HG03196 (cell line): ENCODE data around the gene PIH1D2.
A peak's percentile ranks its signal among the peaks of the same experiment; 100 is the strongest.
"Not testable (repeated sequence)": the region's sequence is repeated elsewhere in the genome, so short reads cannot be mapped to it uniquely, and the experiment has no call there.

Source experiments
- ATAC-seq: cut with Tn5 transposase; IDR thresholded peaks from one replicate; pipeline ENCODE4 v1.9.1; 2021; ENCODE audit not compliant: unreplicated experiment

Gene PIH1D2

DNA sequence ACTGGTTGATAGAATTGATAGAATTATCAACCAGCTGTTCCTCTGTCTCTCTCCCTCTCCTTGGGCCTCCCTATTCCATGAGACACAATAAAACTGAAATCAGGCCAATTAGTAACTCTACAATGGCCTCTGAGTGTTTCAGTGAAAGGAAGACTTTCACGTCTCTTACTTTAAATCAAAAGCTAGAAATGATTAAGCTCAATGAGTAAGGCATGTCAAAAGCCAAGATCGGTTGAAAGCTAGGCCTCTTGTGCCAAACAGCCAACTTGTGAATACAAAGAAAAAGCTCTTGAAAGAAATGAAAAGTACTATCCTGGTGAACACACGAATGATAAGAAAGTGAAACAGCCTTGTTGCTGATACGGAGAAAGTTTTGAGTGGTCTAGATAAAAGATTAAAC lies 16.6 kb downstream of the PIH1D2 start:
- no peak for ATAC-seq

GRCh38 chr11:112051768-112052167 lies 22.0 kb downstream of the PIH1D2 start:
- ATAC-seq = no peak

- ATAC-seq = peak; percentile 57
These were observed 23.1 kb downstream of the PIH1D2 start for GRCh38 chr11:112050721-112051120.

DNA sequence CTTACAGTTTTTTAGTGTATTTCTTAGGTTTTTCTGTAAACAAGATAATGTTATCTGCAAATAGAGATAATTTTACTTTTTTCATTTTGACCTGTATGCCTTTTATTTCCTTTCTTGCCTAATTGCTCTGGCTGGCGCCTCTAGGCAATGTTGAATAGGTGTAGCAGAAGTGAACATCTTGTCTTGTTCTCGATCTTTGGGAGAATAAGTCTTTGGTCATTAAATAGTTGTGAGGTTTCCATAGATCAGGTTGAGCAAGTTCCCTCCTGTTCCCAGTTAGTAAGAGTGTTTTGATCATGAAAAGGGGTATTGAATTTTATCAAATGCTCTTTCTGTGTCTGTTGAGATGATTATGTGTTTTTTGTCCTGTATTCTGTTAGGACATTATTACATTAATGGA lies 24.0 kb downstream of the PIH1D2 start:
- no peak for ATAC-seq

DNA sequence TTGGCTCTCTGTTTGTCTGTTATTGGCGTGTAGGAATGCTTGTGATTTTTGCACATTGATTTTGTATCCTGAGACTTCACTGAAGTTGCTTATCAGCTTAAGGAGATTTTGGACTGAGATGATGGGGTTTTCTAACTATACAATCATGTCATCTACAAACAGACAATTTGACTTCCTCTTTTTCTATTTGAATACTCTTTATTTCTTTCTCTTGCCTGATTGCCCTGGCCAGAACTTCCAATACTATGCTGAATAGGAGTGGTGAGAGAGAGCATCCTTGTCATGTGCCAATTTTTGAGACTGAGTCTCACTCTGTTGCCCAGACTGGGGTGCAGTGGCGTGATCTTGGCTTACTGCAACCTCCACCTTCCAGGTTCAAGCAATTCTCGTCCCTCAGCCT lies 25.6 kb downstream of the PIH1D2 start:
- ATAC-seq = not testable (repeated sequence)

DNA sequence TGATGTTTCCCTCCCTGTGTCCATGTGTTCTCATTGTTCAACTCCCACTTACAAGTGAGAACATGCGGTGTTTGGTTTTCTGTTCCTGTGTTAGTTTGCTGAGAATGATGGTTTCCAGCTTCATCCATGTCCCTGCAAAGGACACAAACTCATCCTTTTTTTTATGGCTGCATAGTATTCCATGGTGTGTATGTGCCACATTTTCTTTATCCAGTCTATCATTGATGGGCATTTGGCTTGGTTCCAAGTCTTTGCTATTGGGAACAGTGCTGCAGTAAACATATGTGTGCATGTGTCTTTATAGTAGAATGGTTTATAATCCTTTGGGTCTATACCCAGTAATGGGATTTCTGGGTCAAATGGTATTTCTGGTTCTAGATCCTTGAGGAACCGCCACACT lies 27.2 kb downstream of the PIH1D2 start:
- not testable (repeated sequence) for ATAC-seq

GRCh38 chr11:112044961-112045360 lies 28.9 kb downstream of the PIH1D2 start:
- no peak for ATAC-seq

DNA sequence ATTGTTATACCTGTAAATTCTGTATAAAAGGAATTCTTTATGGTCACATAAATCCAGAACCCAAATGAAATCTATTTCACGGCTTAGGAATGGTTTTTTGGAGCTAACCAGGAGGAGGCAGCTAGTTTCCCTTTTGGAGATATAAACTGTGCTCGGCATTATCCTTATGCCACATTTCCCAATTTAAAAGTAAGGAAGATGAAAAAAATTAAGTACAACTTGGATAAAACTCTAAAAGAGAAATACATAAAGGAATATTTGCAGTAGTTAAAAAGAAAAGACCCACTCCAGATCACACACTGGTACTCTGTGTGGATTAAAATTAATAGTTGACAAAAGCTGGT lies 30.9 kb downstream of the PIH1D2 start:
- ATAC-seq = no peak

DNA sequence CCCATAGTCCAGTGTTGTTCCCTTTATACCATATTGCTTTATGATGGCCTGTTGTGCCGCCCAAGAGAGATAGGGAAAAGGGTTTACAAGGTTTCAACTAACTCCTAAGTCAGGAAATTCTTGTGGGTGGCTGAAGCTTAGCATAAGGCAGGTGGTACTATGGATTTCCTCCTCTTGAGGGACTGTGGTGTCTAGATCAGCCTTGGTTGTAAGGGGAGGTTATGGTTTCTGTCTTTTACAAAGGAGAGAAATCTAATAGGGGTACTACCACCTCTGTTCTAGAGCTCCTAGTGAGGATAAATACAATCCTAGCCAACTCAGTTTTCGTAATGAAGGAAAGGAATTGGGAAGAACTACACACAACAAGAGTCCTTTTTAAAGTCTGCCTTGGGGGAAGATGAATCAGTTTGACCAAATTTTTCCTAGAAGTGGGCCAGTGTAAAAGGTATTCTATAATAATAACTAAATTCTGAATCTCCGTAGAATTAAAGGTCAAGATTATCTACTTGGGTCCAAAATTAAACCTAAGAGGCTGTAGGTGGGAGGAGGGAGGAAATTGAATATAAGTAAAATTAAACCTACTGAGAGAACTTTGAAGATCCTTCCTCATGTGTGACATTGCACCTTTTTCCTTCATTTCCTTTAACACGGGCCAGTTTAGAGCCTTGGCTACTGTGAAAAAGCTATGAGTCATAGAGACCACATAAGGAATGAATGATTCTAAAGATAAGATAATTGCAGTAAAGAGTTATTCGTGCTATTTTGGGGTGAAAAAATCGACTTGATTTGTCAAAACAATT lies 31.5 kb downstream of the PIH1D2 start:
- no peak for ATAC-seq

- no peak for ATAC-seq
These were observed 36.3 kb downstream of the PIH1D2 start for GRCh38 chr11:112037527-112037926.

DNA sequence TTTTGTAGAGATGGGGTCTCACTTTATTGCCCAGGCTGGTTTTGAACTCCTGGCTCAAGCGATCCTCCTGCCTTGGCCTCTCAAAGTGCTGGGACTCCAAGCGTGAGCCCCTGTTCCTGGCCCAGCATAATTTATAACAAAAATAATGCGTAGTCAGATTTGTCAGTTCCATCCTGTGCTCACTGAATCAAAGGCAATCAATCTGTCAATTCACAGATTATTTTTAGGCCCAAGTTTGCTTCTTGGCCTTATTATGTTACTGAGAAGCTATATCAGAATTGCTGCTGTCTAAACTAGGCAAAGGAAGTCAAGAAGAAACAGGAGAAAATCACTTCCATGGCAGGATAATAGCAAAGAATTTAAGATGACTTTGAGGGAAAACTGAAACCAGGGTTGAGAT lies 39.9 kb downstream of the PIH1D2 start:
- ATAC-seq = no peak

DNA sequence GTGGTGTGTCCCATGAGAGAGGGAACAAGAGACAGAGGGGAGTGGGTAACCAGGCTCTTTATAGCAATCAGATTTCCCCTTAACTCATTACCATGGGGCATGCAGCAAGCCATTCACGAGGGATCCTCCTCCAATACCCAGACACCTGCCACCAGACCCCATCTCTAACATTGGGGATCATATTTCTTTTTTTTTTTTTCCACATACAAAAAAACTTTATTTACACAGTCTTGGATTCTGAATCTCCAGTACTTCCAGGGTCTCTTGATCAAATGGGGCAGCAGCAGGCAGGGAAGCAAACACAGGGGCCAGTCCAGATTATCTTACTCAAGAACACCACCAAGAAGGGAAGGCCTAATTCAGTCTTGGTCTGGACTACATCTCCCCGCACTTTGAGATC lies 44.4 kb downstream of the PIH1D2 start:
- no peak for ATAC-seq

GRCh38 chr11:112026784-112027410 lies 46.9 kb downstream of the PIH1D2 start:
- not testable (repeated sequence) for ATAC-seq

DNA sequence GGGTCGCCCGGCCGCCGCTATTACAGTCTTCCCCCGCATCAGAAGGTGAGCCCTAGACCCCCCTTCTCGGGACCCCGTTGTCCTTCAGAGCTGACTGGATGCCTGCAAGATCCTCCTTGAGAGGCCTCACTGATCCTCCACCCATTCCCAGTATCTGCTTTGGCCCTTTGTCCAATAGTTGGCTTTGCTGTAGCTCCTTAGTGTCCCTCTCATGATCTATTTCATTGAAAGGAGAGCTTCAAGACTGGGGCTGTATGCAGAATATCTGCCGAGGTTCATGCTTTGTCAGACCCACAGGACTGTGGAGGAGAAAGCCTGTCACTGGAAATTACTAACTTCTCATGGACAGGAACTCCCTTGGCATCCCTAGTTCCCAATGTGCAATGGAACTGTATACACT lies 48.1 kb downstream of the PIH1D2 start:
- peak; percentile 6 for ATAC-seq

DNA sequence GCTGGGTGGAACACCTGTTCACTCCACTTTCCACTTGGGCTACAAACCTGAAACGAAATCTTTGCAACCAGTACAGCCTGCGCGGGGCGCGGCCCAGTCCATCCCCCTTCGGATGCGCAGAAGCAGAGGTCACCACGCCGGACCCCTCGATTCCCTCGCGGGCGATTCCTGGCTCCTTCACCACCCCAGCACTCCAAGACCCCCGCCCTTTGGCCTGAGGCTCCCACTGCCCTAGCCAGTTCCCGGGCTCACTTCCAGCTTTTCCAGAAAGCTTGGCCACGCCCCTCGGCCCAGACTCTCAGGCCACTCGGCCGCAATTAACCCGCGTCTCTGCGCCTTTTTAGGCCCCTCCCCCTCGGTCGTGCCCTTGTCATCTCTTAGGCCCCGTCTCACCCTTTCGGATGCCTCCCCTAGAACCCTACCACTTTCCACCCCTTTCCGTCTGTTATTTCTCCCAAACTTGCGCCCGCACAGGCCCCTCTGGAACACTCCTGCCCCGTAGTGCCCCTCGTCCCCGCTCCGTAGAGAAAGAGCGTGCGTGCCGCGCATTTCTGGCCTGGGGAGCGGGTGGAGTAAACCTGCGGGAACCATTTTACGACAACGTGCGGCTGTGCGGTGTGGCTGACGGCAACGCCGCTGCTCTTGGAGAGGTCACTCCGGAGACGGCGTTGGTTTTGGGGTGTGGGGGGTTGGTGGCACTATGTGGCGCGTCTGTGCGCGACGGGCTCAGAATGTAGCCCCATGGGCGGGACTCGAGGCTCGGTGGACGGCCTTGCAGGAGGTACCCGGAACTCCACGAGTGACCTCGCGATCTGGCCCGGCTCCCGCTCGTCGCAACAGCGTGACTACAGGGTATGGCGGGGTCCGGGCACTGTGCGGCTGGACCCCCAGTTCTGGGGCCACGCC lies 48.8 kb downstream of the PIH1D2 start, which contains the start of gene DLAT:
Gene DLAT, plus strand, starts transcription at position 636 of the 906 bp plus-strand sequence. Its CDS starts 65 bp downstream, at position 701.
- peak; percentile 75 for ATAC-seq

- ATAC-seq = peak; percentile 40
These were observed 49.5 kb downstream of the PIH1D2 start for GRCh38 chr11:112024178-112024772.

DNA sequence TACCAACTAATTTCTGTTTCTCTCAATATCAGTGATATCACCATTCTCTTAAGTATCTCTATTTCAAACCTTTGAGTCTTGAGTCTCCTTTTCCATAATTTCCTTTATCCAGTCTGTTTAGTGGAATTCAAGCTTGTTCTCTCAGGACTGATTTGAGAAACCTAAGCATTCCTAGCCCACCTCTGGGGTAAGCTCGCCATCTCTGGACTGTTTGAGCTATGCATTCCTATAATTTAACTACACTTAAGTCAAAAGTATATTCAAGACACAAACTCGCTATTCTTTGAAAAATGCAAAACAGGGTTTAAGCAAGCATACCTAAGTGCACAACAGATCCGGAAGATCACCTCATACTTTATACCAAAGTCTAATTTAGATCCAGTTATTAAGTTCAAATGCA lies 50.7 kb downstream of the PIH1D2 start:
- no peak for ATAC-seq

GRCh38 chr11:112019066-112019465 lies 54.8 kb downstream of the PIH1D2 start:
- ATAC-seq = no peak
